AG04449 (cell line): ENCODE measurements around the gene KSR2.

Experiments
- CTCF ChIA-PET: fragments of 350-600 bp; formaldehyde crosslinking; extraction: SDS; loops from one replicate; lab custom pipeline; 2021; ENCODE audit warnings: antibody characterized with exemption; lab: Yijun Ruan, JAX
- POLR2A ChIA-PET: fragments of 400-600, 350-600 bp; formaldehyde crosslinking; extraction: SDS; loops from one replicate; lab custom pipeline; 2020; ENCODE audit warnings: antibody characterized with exemption, inconsistent platforms; lab: Yijun Ruan, JAX
- DNase-seq: peaks from one replicate; pipeline ENCODE4 v3.0.0-alpha.2; 2010; ENCODE audit warnings: low read depth, low spot score
- H3K4me3 ChIP-seq: 2 replicates; pipeline ENCODE4 v1.5.1; 2011; ENCODE audit warnings: low read depth, mild to moderate bottlenecking, control low read depth, low read length
- TF ChIP-seq, protein P1 (sequence below): IDR thresholded peaks from one replicate; pipeline ENCODE4 v1.5.1; 2011; ENCODE audit warnings: mild to moderate bottlenecking, moderate library complexity, low read length, control low read depth, inconsistent platforms; ENCODE audit not compliant: insufficient read depth; ENCODE audit errors: missing control alignments

Gene KSR2

DNA sequence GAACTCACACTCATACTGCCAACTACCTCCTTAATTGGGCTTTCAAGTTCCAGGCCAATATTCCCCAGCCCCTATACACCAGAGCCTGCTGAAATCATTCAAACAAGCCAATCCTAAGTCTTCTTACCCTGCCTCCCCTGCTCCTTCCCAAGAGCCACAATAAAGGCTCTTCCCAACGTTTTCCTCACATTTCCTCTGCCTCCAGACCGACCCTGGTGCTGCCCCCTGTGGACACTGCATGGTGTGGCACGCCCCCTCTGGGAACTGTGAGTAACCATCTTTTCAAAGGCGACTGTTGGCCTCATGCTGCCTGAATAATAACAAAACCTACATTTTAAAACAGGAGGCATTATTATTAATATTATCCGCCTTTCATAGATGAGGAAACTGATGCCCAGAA is 495.8 kb downstream of the KSR2 start:
- TF ChIP-seq, protein P1, sequence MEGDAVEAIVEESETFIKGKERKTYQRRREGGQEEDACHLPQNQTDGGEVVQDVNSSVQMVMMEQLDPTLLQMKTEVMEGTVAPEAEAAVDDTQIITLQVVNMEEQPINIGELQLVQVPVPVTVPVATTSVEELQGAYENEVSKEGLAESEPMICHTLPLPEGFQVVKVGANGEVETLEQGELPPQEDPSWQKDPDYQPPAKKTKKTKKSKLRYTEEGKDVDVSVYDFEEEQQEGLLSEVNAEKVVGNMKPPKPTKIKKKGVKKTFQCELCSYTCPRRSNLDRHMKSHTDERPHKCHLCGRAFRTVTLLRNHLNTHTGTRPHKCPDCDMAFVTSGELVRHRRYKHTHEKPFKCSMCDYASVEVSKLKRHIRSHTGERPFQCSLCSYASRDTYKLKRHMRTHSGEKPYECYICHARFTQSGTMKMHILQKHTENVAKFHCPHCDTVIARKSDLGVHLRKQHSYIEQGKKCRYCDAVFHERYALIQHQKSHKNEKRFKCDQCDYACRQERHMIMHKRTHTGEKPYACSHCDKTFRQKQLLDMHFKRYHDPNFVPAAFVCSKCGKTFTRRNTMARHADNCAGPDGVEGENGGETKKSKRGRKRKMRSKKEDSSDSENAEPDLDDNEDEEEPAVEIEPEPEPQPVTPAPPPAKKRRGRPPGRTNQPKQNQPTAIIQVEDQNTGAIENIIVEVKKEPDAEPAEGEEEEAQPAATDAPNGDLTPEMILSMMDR: peak; percentile 33
- ChIA-PET CTCF (no interaction called here), POLR2A (no interaction called here)
- DNase-seq: no peak
- no peak overlapping the region for H3K4me3 ChIP-seq

DNA sequence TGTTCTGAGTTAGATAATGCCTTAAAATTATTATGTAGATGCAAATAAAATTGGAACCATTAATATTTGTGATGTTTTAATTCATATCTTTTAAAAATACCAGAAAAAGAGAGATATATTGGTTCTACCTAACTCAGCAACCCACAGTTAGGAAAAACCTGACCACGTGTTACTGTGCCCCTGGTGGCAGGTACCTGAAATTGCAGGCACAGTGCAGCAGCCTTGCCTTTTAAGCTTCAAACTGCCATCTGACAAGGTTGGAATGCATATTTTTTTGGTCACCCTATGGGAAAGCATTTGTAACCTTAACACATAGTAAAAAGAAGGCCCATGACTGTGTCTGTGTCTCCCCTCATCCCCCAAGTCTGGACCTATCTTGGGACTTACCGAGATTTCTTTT is 498.0 kb downstream of the KSR2 start:
- POLR2A ChIA-PET: no interaction called here
- TF ChIP-seq, protein P1: no peak
- no peak for DNase-seq
- no peak overlapping the region for H3K4me3 ChIP-seq
- CTCF ChIA-PET: interaction anchor here (1.2 kb wide), 1 partner anchor 104 kb away, joined by 3 read pairs; no protein-coding TSS in a partner anchor

DNA sequence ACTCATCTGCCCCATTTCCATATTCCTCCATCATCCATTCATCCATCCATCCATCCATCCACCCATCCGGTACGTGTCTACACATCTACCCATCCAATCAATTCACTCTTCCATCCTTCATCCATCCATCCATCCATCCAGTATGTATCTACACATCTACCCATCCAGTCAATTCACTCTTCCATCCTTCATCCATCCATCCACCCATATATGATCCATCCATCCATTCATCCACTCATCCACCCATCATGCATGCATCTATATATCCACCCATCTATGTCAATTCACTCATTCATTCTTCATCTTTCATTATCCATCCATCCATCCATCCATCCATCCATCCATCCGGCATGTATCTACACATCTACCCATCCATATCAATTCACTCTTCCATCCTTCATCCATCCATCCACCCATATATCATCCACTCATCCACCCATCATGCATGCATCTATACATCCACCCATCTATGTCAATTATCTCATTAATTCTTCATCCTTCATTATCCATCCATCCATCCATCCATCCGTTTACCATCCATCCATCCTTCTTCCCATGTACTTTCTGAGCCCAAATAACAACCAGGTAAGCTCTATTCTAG is 498.8 kb downstream of the KSR2 start:
- ChIA-PET POLR2A (no interaction called here), CTCF (interaction anchor here (1.2 kb wide), 1 partner anchor 103 kb away, joined by 3 read pairs; no protein-coding TSS in a partner anchor)
- TF ChIP-seq, protein P1: no peak
- no peak for DNase-seq
- no peak overlapping the region for H3K4me3 ChIP-seq

DNA sequence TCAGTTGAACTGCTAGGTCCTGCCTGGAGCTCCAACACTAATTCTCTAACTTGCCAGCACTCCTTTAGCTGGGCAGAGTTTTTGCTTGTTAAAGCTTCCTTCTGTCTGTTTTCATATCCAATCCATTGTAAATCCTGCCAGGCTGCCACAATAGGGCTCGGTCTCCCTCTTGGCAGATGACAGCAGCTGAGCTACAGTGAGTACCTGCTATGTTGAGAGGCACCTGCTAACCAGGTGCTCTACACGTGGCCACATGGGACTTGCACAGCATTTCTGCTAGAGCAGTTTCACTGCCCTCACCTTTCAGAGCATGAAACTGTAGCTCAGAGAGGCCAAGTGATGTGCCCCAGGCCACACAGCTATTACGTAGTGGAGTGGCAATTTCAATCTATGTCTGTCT is 500.8 kb downstream of the KSR2 start:
- TF ChIP-seq, protein P1: no peak
- POLR2A ChIA-PET: no interaction called here
- H3K4me3 ChIP-seq: no peak overlapping the region
- CTCF ChIA-PET: interaction anchor here (0.8 kb wide), 1 partner anchor 9 kb away, joined by 3 read pairs; no protein-coding TSS in a partner anchor
- no peak for DNase-seq

DNA sequence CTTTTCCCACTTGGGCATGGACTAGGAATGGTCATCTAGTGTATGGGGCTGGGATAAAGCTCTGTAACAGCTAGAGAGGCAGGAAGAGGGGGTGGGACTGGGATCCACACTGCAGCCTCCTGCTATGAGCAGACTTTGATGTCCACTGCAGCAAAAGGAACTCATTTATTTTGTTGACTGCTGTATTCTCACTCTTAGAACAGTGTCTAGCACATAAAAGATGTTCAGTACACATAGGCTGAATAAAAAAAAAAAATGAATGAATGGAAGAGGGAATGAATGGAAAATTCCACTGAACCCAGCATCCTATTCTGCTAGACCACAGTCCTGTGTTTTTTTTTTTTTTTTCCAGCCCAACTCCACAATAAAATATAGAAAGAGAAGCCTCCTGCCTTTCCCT is 501.2 kb downstream of the KSR2 start:
- TF ChIP-seq, protein P1: no peak
- POLR2A ChIA-PET: no interaction called here
- CTCF ChIA-PET: interaction anchor here (0.8 kb wide), 1 partner anchor 10 kb away, joined by 3 read pairs; no protein-coding TSS in a partner anchor
- H3K4me3 ChIP-seq: no peak overlapping the region
- DNase-seq: no peak

DNA sequence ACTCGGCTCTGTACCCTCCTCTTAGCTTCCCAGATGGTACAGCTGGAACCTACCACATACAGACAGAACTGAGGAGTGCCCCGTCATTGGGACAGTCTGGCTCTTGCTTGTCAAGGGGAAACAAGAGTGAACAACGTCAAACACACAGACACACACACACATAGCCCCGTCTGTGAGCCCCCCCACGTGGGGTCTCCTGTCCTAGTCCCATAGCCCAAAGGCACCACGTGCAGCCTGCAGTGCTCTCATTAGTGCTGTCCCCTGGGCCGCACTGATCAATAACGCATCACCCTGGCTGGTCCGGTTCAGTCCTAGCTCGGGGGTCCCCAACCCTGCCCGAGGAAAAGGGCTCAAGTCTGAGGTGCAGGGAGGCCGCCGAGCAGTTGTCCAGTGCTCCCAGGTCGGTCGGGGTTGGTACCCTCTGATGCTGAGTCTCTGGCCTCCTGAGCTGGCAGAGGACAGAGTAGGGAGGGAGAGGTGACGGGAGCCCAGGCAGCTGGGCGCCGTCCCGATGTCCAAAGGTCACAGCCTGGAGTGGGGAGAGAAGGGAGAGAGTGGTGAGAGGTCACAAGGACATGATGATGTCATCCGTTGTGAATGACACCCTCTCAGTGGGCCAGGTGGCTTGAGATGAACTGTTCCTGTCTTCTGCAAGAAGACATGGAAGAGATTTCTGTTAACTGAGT is 502.0 kb downstream of the KSR2 start:
- CTCF ChIA-PET: no interaction called here

More for the DNA sequence above, 502.0 kb downstream of the KSR2 start:
- no peak overlapping the region for H3K4me3 ChIP-seq
- TF ChIP-seq, protein P1: no peak
- POLR2A ChIA-PET: no interaction called here
- DNase-seq: no peak
